GM12892 (cell line): ENCODE measurements around the gene OR5AU1.
"Not testable (repeated sequence)": the region's sequence is repeated elsewhere in the genome, so short reads cannot be mapped to it uniquely, and the experiment has no call there.

Source experiments
- POLR2A ChIP-seq: IDR thresholded peaks from 2 replicates; pipeline ENCODE4 v1.6.1; 2011; ENCODE audit warnings: low read depth, low read length, control low read depth
- POLR2AphosphoS5 ChIP-seq: IDR thresholded peaks from 2 replicates; pipeline ENCODE4 v1.6.1; 2011; ENCODE audit warnings: low read depth, low read length, control low read depth
- TAF1 ChIP-seq: IDR thresholded peaks from 2 replicates; pipeline ENCODE4 v1.6.1; 2011; ENCODE audit warnings: low read depth, mild to moderate bottlenecking, control low read depth, low read length, borderline replicate concordance

- not testable (repeated sequence) for TF ChIP-seq POLR2A, POLR2AphosphoS5, TAF1
These were observed 9.2 kb upstream of the OR5AU1 start for GRCh38 chr14:21165002-21165605.
